Transverse colon (tissue), 4 donors: ENCODE results near the gene TBC1D20. TPM values are rescaled to one million over a fixed set of nuclear protein-coding genes. Genes with fewer than 3 reads are reported as not detected.

Source experiments
- DNase-seq: peaks from one replicate; pipeline ENCODE4 v3.0.0-alpha.2; 2019
- H3K27ac ChIP-seq, 4 donors: fragments of 200-600 bp; sonication (generic); 2 replicates each; pipeline ENCODE4 v1.5.1; 2016 to 2018; ENCODE audit warnings: inconsistent platforms in 4 of 4
- H3K27me3 ChIP-seq: fragments of 200-600 bp; sonication (generic); 2 replicates; pipeline ENCODE4 v1.5.1; 2017; ENCODE audit warnings: inconsistent platforms
- H3K36me3 ChIP-seq, 4 donors: fragments of 200-600 bp; sonication (generic); 2 replicates each; pipeline ENCODE4 v1.5.1; 2017 to 2019; ENCODE audit warnings: inconsistent platforms in 4 of 4
- H3K4me1 ChIP-seq, 4 donors: fragments of 200-600 bp; sonication (generic); 2 replicates each; pipeline ENCODE4 v1.5.1; 2017 to 2020; ENCODE audit warnings: inconsistent platforms in 4 of 4
- H3K4me3 ChIP-seq, 4 donors: fragments of 200-600 bp; sonication (generic); 1 replicate in 1 of 4; 2 replicates in 3 of 4; pipeline versions ENCODE4 v1.5.1 to v1.6.1; 2017 to 2019; ENCODE audit warnings: inconsistent platforms in 4 of 4
- H3K9me3 ChIP-seq, 2 donors: fragments of 200-600 bp; sonication (generic); 2 replicates each; pipeline ENCODE4 v1.5.1; 2017 to 2019; ENCODE audit warnings: inconsistent platforms in 2 of 2
- CTCF ChIP-seq, 5 experiments: fragments of 200-600 bp in 3 of 5; fragments of 450-650 bp in 2 of 5; sonication (generic) in 3 of 5; IDR thresholded peaks; 1 replicate in 2 of 5; 2 replicates in 3 of 5; pipeline ENCODE4 v1.5.1; 2016 to 2017; ENCODE audit warnings: antibody characterized with exemption in 5 of 5, inconsistent platforms in 3 of 5, mild to moderate bottlenecking in 2 of 5, moderate library complexity in 1 of 5
- EP300 ChIP-seq: sonication (generic); formaldehyde crosslinking; IDR thresholded peaks from one replicate; pipeline ENCODE4 v1.6.1; 2017; ENCODE audit warnings: antibody characterized with exemption, low read depth
- POLR2A ChIP-seq: fragments of 450-650 bp; IDR thresholded peaks from one replicate; pipeline ENCODE4 v1.6.1; 2016; ENCODE audit warnings: antibody characterized with exemption, mild to moderate bottlenecking, moderate library complexity
- POLR2AphosphoS5 ChIP-seq, 3 donors: sonication (generic); formaldehyde crosslinking; IDR thresholded peaks; one replicate each; pipeline ENCODE4 v1.6.1; 2016; ENCODE audit warnings: antibody characterized with exemption in 3 of 3
- WGBS, 2 donors: methylation state at CpG; one replicate each; pipeline ENCODE4 v1.1.5; 2018; ENCODE audit warnings: low coverage in 1 of 2; 5-methylcytosine and 5-hydroxymethylcytosine counted together
- in situ Hi-C, 4 donors: fragments of 200-750 bp; cut with MboI; loops; one replicate each; pipeline versions ENCODE4 v1.15.0 to v1.15.1; 2017; ENCODE audit warnings: low sequenced_read_pairs in 3 of 4, low pct_ligation_motif_present in 1 of 4, low pct_unique_long_range_greater_than_20kb in 1 of 4
- intact Hi-C: fragments of 100-400 bp; cut with DNase I; formaldehyde crosslinking; loops from one replicate; pipeline ENCODE4 v1.15.1; 2023; ENCODE audit warnings: low total_unique reads
- total RNA-seq, 4 donors: library from RNA; depleted of rRNA; stranded (reverse); fragments of >200 nt; gene quantifications; one replicate each; pipeline ENCODE4 v1.1.0, GENCODE V29; 2016

The TBC1D20 gene
- total RNA-seq, 4 donors from 2014 or later: 29.1 to 65.5 (median 36.9) TPM

- Histone ChIP-seq H3K36me3 (peaks cover 0 to 29% (median 13%) of the 10 kb centered on the region in 4 donors), H3K9me3 (no peaks in the 10 kb centered on the region), H3K27me3 (no peaks in the 10 kb centered on the region), H3K4me1 (peaks cover 0 to 26% (median 9%) of the 10 kb centered on the region in 4 donors), H3K4me3 (no peak overlapping the region), H3K27ac (peak overlapping the region in 1 of 4 donors; percentile 11)
- WGBS, 2 donors: 75 to 79% methylated on average over 10 to 18 of the region's 18 CpGs
- TF ChIP-seq POLR2AphosphoS5 (IDR thresholded peaks at IDR 0.05): no peak
- TF ChIP-seq EP300: no peak
- no peak for TF ChIP-seq POLR2A
- TF ChIP-seq CTCF (IDR thresholded peaks at IDR 0.05): no peak
- peak; percentile 41 for DNase-seq
- in situ Hi-C loops: no loop called here
- intact Hi-C loops: loop anchor here (1.0 kb wide), 1 partner anchor 29 kb away; no protein-coding TSS in a partner anchor
Observed at GRCh38 chr20:438571-439469, 23.5 kb downstream of the TBC1D20 start.

- H3K27ac ChIP-seq: peak overlapping the region in 1 of 4 donors; percentile 11
- DNase-seq: no peak
- no peak for TF ChIP-seq POLR2A
- TF ChIP-seq EP300: no peak
- no peak for TF ChIP-seq CTCF (IDR thresholded peaks at IDR 0.05)
- TF ChIP-seq POLR2AphosphoS5 (IDR thresholded peaks at IDR 0.05): no peak
- H3K9me3 ChIP-seq: no peaks in the 10 kb centered on the region
- no peaks in the 10 kb centered on the region for H3K27me3 ChIP-seq
- 60 to 73% methylated on average over 1 to 6 of the region's 6 CpGs for WGBS, 2 donors
- in situ Hi-C loops: no loop called here
- H3K4me3 ChIP-seq: no peak overlapping the region
- H3K36me3 ChIP-seq: peaks cover 0 to 26% (median 13%) of the 10 kb centered on the region in 4 donors
- peaks cover 0 to 17% (median 2%) of the 10 kb centered on the region in 4 donors for H3K4me1 ChIP-seq
- intact Hi-C loops: no loop called here
Observed at GRCh38 chr20:437787-438486, 24.4 kb downstream of the TBC1D20 start.

- H3K4me3 ChIP-seq: no peak overlapping the region
- intact Hi-C loops: no loop called here
- no peaks in the 10 kb centered on the region for H3K27me3 ChIP-seq
- H3K36me3 ChIP-seq: peaks cover 0 to 25% (median 9%) of the 10 kb centered on the region in 4 donors
- WGBS, 2 donors: 83 to 90% methylated on average over 2 to 5 of the region's 5 CpGs
- DNase-seq: no peak
- in situ Hi-C loops: no loop called here
- H3K27ac ChIP-seq: no peak overlapping the region
- H3K9me3 ChIP-seq: no peaks in the 10 kb centered on the region
- peaks cover 0 to 13% (median 0%) of the 10 kb centered on the region in 4 donors for H3K4me1 ChIP-seq
- TF ChIP-seq POLR2A (no peak), CTCF (IDR thresholded peaks at IDR 0.05) (no peak), EP300 (no peak)
Observed at GRCh38 chr20:436476-436875, 25.9 kb downstream of the TBC1D20 start.

GRCh38 chr20:435558-435957 is 26.8 kb downstream of the TBC1D20 start:
- no peaks in the 10 kb centered on the region for H3K27me3 ChIP-seq
- H3K9me3 ChIP-seq: no peaks in the 10 kb centered on the region
- WGBS, 2 donors: 82% methylated on average over 7 of the region's 7 CpGs; no CpG with 5 or more reads in 1 of the 2 donors
- TF ChIP-seq EP300: no peak
- TF ChIP-seq POLR2AphosphoS5 (IDR thresholded peaks at IDR 0.05): no peak
- TF ChIP-seq POLR2A: no peak
- no peak for TF ChIP-seq CTCF (IDR thresholded peaks at IDR 0.05)
- H3K4me1 ChIP-seq: peaks cover 0 to 13% (median 0%) of the 10 kb centered on the region in 4 donors
- in situ Hi-C loops (no loop called here), intact Hi-C loops (no loop called here)
- H3K27ac ChIP-seq: no peak overlapping the region
- peaks cover 0 to 17% (median 5%) of the 10 kb centered on the region in 4 donors for H3K36me3 ChIP-seq
- DNase-seq: no peak
- H3K4me3 ChIP-seq: no peak overlapping the region
